CD4-positive, CD25-positive, alpha-beta regulatory T cell (primary cell): ENCODE results near the gene STAM. TPM values are rescaled to one million over a fixed set of nuclear protein-coding genes. Genes with fewer than 3 reads are reported as not detected.
A peak's percentile ranks its signal among the peaks of the same experiment; 100 is the strongest.

Experiments used
- ATAC-seq, 2 donors: fragments of 150-1000 bp; cut with Tn5 transposase; one replicate each; pipeline ENCODE4 v1.10.0; 2021; ENCODE audit warnings: low read depth in 2 of 2, moderate number of reproducible peaks in 2 of 2, moderate library complexity in 1 of 2
- DNase-seq, 3 donors: peaks; one replicate each; pipeline versions ENCODE4 v3.0.0 to v3.0.0-alpha.2; 2012 to 2022; ENCODE audit warnings: mixed read lengths in 1 of 3
- H3K27ac ChIP-seq: one replicate; pipeline ENCODE4 v1.7.0; 2013; ENCODE audit warnings: mild to moderate bottlenecking, low read length; ENCODE audit not compliant: insufficient read depth, poor library complexity, severe bottlenecking
- H3K27me3 ChIP-seq: one replicate; pipeline ENCODE4 v1.7.0; 2013; ENCODE audit warnings: low read length; ENCODE audit not compliant: control insufficient read depth, insufficient read depth
- H3K36me3 ChIP-seq: one replicate; pipeline ENCODE4 v1.7.0; 2013; ENCODE audit warnings: mild to moderate bottlenecking, low read length, moderate library complexity; ENCODE audit not compliant: control insufficient read depth, insufficient read depth
- H3K4me1 ChIP-seq: 2 replicates; pipeline ENCODE4 v1.7.0; 2013; ENCODE audit warnings: mild to moderate bottlenecking, low read length; ENCODE audit not compliant: insufficient read depth, control insufficient read depth, poor library complexity, severe bottlenecking
- H3K4me3 ChIP-seq: one replicate; pipeline ENCODE4 v1.7.0; 2013; ENCODE audit warnings: low read depth, mild to moderate bottlenecking, low read length, moderate library complexity
- H3K9me3 ChIP-seq, 2 experiments: 1 replicate in 1 of 2; 2 replicates in 1 of 2; pipeline ENCODE4 v1.7.0; 2013; ENCODE audit warnings: low read length in 2 of 2, mild to moderate bottlenecking in 1 of 2, moderate library complexity in 1 of 2; ENCODE audit not compliant: control insufficient read depth in 2 of 2
- H3K27ac Mint-ChIP-seq, 3 donors: one replicate each; pipeline ENCODE4 v1.8.0; 2020 to 2022; ENCODE audit warnings: mild to moderate bottlenecking in 3 of 3, mixed read lengths in 3 of 3, moderate library complexity in 2 of 3
- H3K27me3 Mint-ChIP-seq: one replicate; pipeline ENCODE4 v1.8.0; 2022; ENCODE audit warnings: mild to moderate bottlenecking, mixed read lengths
- H3K36me3 Mint-ChIP-seq: one replicate; pipeline ENCODE4 v1.8.0; 2020; ENCODE audit warnings: mixed read lengths
- H3K4me1 Mint-ChIP-seq, 4 donors: one replicate each; pipeline ENCODE4 v1.8.0; 2020 to 2022; ENCODE audit warnings: mixed read lengths in 4 of 4, mild to moderate bottlenecking in 1 of 4
- H3K4me3 Mint-ChIP-seq, 4 donors: one replicate each; pipeline ENCODE4 v1.8.0; 2020 to 2022; ENCODE audit warnings: mild to moderate bottlenecking in 4 of 4, mixed read lengths in 4 of 4, moderate library complexity in 3 of 4
- H3K9me3 Mint-ChIP-seq, 7 donors: one replicate each; pipeline ENCODE4 v1.8.0; 2020 to 2022; ENCODE audit warnings: mixed read lengths in 7 of 7, mild to moderate bottlenecking in 3 of 7, moderate library complexity in 2 of 7
- polyA plus RNA-seq, 4 donors: library from polyadenylated mRNA; unstranded; fragments of 300-500 nt; fragmentation: Illumina TruSeq; gene quantifications; one replicate each; pipeline ENCODE4 v1.2.3, GENCODE V29; 2021
- total RNA-seq: library from RNA; stranded (reverse); gene quantifications from one replicate; pipeline ENCODE4 v1.2.3, GENCODE V29; 2022

Gene STAM
- total and polyA plus RNA-seq, 5 donors from 2014 or later, result 48.0 to 154 (median 69.6) TPM

GRCh38 chr10:17655567-17656146 is 11.7 kb downstream of the STAM start:
- H3K4me1 Mint-ChIP-seq, result peaks cover 54 to 93% (median 67%) of the 10 kb centered on the region in 4 donors
- Histone ChIP-seq H3K27ac (peak overlapping the region; percentile 97), H3K4me3 (peak overlapping the region; percentile 88), H3K9me3 (peaks cover 7 to 11% of the 10 kb centered on the region in 2 experiments), H3K4me1 (peaks cover 70% of the 10 kb centered on the region), H3K36me3 (peaks cover 8% of the 10 kb centered on the region), H3K27me3 (no peaks in the 10 kb centered on the region)
- peaks cover 0 to 7% (median 1%) of the 10 kb centered on the region in 7 donors for H3K9me3 Mint-ChIP-seq
- peaks cover 47% of the 10 kb centered on the region for H3K36me3 Mint-ChIP-seq
- H3K27ac Mint-ChIP-seq, result peak overlapping the region; percentile 75 to 99 (median 92)
- ATAC-seq (peak; percentile 72 to 74), DNase-seq (peak; percentile 33 to 77 (median 73))
- peak overlapping the region; percentile 84 to 94 (median 87) for H3K4me3 Mint-ChIP-seq
- H3K27me3 Mint-ChIP-seq, result no peaks in the 10 kb centered on the region

DNA sequence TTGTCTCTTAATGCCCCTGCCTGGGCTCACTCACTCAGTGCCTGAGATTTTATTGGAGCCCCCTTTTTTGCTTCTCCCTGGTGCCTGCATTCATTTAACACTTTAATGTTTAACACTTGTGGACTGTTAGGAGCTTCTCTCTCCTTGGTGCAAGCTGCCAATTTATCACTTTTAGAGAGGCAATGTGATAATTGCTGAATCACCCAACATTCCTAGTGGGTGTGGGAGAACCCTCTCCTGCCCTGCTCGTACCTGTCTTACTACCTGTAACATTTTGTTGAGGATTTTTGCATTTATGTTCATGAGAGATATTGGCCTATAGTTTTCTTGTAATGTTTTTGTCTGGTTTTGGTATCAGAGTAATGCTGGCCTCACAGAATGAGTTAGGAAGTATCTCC is 13.2 kb downstream of the STAM start:
- no peaks in the 10 kb centered on the region for H3K27me3 Mint-ChIP-seq
- Histone ChIP-seq H3K36me3 (peaks cover 16% of the 10 kb centered on the region), H3K27me3 (no peaks in the 10 kb centered on the region), H3K4me3 (peak overlapping the region; percentile 88), H3K27ac (peak overlapping the region; percentile 97), H3K9me3 (peaks cover 7 to 11% of the 10 kb centered on the region in 2 experiments), H3K4me1 (peaks cover 70% of the 10 kb centered on the region)
- DNase-seq, result no peak
- peaks cover 55 to 94% (median 68%) of the 10 kb centered on the region in 4 donors for H3K4me1 Mint-ChIP-seq
- H3K9me3 Mint-ChIP-seq, result peaks cover 0 to 7% (median 1%) of the 10 kb centered on the region in 7 donors
- ATAC-seq, result no peak
- peak overlapping the region; percentile 84 to 94 (median 87) for H3K4me3 Mint-ChIP-seq
- H3K27ac Mint-ChIP-seq, result peak overlapping the region; percentile 75 to 99 (median 92)
- H3K36me3 Mint-ChIP-seq, result peaks cover 50% of the 10 kb centered on the region

DNA sequence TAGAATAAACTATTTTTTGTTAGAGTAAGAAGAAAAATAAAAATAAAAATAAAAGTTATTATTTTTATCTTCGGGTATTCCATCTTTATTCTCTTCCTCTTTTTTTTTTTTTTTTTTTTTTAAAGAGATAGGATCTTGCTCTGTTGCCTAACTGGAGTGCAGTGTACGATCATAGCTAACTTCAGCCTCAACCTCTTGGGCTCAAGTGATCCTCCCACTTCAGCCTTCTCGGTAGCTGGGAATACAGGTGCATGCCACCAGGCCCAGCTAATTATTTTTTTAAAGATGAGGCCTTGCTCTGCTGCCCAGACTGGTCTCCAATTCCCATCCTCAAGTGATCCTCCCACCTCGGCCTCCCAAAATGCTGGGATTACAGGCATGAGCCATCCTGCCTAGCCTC is 15.4 kb downstream of the STAM start:
- no peaks in the 10 kb centered on the region for H3K9me3 ChIP-seq
- peak overlapping the region; percentile 97 for H3K27ac ChIP-seq
- H3K27me3 ChIP-seq, result no peaks in the 10 kb centered on the region
- no peak for ATAC-seq
- DNase-seq, result no peak
- H3K27ac Mint-ChIP-seq, result peak overlapping the region; percentile 79 to 86 (median 86)
- peaks cover 51% of the 10 kb centered on the region for H3K36me3 Mint-ChIP-seq
- H3K4me1 ChIP-seq, result peaks cover 82% of the 10 kb centered on the region
- H3K4me1 Mint-ChIP-seq, result peaks cover 61 to 90% (median 71%) of the 10 kb centered on the region in 4 donors
- H3K4me3 ChIP-seq, result peak overlapping the region; percentile 88
- H3K27me3 Mint-ChIP-seq, result no peaks in the 10 kb centered on the region
- H3K36me3 ChIP-seq, result peaks cover 10% of the 10 kb centered on the region
- H3K4me3 Mint-ChIP-seq, result peak overlapping the region; percentile 75 to 81 (median 76)
- H3K9me3 Mint-ChIP-seq, result peaks cover 0 to 2% (median 0%) of the 10 kb centered on the region in 7 donors

DNA sequence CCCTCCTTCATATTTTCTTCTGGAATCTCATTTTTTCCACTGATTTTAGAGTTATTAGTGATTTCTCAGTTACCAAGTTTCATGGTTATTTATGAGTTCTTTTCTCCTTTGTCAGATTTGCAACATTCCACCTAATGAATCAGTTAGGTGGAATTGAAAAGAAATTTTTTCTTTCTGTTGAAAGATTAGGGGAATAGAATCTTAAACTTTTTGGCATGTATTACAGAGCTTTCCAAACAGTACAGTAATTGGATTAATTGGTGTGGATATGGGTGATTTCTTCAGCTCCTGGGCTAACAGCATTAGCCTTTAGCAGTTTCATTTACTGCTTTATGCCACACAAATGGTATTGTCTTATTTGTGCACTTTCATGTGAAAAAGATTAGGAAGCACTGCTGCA is 17.0 kb downstream of the STAM start:
- Mint-ChIP-seq H3K36me3 (peaks cover 49% of the 10 kb centered on the region), H3K27ac (peak overlapping the region; percentile 72 to 89 (median 74)), H3K4me1 (peaks cover 51 to 87% (median 67%) of the 10 kb centered on the region in 4 donors), H3K27me3 (no peaks in the 10 kb centered on the region), H3K9me3 (peaks cover 0 to 2% (median 0%) of the 10 kb centered on the region in 7 donors), H3K4me3 (peak overlapping the region; percentile 71 to 87 (median 82))
- DNase-seq (no peak), ATAC-seq (no peak)
- Histone ChIP-seq H3K36me3 (peaks cover 10% of the 10 kb centered on the region), H3K27me3 (no peaks in the 10 kb centered on the region), H3K27ac (peak overlapping the region; percentile 97), H3K4me3 (peak overlapping the region; percentile 88), H3K9me3 (no peaks in the 10 kb centered on the region), H3K4me1 (peaks cover 88% of the 10 kb centered on the region)

DNA sequence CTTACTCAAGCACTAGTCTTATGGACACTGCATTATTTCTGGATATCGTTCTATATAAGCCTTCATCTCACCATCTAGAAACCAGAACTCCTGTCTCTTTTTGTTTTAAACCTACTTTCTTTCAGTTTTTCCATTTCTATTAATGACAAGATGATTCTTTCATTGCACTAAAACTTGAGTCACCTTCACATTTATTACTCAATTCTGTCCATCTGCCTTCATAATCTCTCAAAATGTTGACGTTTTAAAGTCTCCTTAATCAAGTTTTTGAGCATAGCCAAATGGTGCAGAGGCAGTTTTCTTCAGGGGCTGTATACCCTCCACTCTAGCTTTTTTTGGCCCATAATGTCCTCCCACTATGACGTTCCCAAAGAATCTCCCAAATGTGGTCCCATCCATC is 17.6 kb downstream of the STAM start:
- Mint-ChIP-seq H3K27ac (peak overlapping the region; percentile 72 to 89 (median 88)), H3K27me3 (no peaks in the 10 kb centered on the region), H3K4me3 (peak overlapping the region; percentile 71 to 87 (median 82)), H3K4me1 (peaks cover 50 to 88% (median 65%) of the 10 kb centered on the region in 4 donors), H3K9me3 (peaks cover 0 to 2% (median 0%) of the 10 kb centered on the region in 7 donors), H3K36me3 (peaks cover 46% of the 10 kb centered on the region)
- no peak for DNase-seq
- H3K4me3 ChIP-seq, result peak overlapping the region; percentile 88
- ATAC-seq, result no peak
- no peaks in the 10 kb centered on the region for H3K9me3 ChIP-seq
- peaks cover 89% of the 10 kb centered on the region for H3K4me1 ChIP-seq
- H3K36me3 ChIP-seq, result peaks cover 10% of the 10 kb centered on the region
- peak overlapping the region; percentile 97 for H3K27ac ChIP-seq
- no peaks in the 10 kb centered on the region for H3K27me3 ChIP-seq

DNA sequence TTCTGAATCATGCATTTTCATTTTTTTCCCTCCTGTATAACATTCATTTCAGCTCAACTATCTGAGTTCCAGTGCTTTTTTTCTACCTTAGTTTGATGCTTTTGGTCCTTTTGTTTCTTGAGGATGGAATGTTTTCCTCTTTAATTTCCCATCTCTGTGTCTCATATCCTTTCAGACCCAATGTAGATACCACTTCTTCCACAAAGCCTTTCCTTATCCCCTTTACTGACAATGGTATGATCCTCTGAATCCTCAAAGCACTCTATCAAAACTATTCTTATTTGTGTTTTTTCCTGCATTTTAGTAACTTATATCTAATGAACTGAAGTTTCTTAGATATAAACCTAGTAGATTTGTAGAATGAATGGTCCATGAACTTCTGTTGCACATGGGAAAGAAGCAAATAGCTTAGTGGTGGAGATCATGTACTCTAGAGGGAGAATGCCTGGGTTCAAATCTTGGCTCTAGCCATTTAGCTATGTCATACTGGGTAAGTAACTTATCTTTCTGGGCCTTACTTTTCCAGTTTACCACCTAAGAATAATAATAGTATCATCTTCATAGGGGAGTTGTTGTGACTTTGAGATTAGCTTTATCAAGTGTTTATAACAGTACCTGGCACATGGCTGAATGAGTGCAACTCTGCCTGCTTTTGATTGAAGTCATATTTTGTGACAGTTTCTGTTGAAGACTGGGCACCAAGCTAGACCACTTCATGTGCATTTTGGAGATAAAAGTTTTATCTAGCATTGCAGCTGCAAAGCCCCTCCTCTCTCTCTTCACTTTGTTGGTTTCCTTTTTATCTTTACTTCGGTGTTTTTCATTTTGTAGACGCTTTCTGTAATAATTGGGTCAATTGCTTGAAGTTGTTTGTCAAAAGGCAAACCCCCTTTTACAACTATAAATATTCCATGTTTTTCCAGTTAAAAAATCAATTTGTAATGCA is 18.5 kb downstream of the STAM start:
- H3K4me1 Mint-ChIP-seq, result peaks cover 52 to 88% (median 64%) of the 10 kb centered on the region in 4 donors
- Histone ChIP-seq H3K4me3 (peak overlapping the region; percentile 88), H3K4me1 (peaks cover 90% of the 10 kb centered on the region), H3K27ac (peak overlapping the region; percentile 97), H3K27me3 (no peaks in the 10 kb centered on the region), H3K36me3 (peaks cover 14% of the 10 kb centered on the region), H3K9me3 (no peaks in the 10 kb centered on the region)
- H3K27ac Mint-ChIP-seq, result peak overlapping the region; percentile 72 to 89 (median 88)
- ATAC-seq (peak in 1 of 2 donors; percentile 38), DNase-seq (peak in 2 of 3 donors; percentile 38 to 55)
- peak overlapping the region; percentile 71 to 87 (median 82) for H3K4me3 Mint-ChIP-seq
- H3K27me3 Mint-ChIP-seq, result no peaks in the 10 kb centered on the region
- peaks cover 0 to 2% (median 0%) of the 10 kb centered on the region in 7 donors for H3K9me3 Mint-ChIP-seq
- peaks cover 43% of the 10 kb centered on the region for H3K36me3 Mint-ChIP-seq

- Mint-ChIP-seq H3K27me3 (no peaks in the 10 kb centered on the region), H3K4me1 (peaks cover 52 to 88% (median 65%) of the 10 kb centered on the region in 4 donors)
Measured at GRCh38 chr10:17663450-17663849, 19.5 kb downstream of the STAM start.

More at GRCh38 chr10:17663450-17663849, 19.5 kb downstream of the STAM start:
- Histone ChIP-seq H3K4me1 (peaks cover 94% of the 10 kb centered on the region), H3K9me3 (no peaks in the 10 kb centered on the region), H3K4me3 (peak overlapping the region; percentile 88), H3K36me3 (peaks cover 14% of the 10 kb centered on the region), H3K27ac (peak overlapping the region; percentile 97), H3K27me3 (no peaks in the 10 kb centered on the region)
- ATAC-seq (no peak), DNase-seq (no peak)
- peaks cover 0 to 2% (median 0%) of the 10 kb centered on the region in 7 donors for H3K9me3 Mint-ChIP-seq
- H3K4me3 Mint-ChIP-seq, result peak overlapping the region; percentile 81 to 95 (median 86)
- H3K36me3 Mint-ChIP-seq, result peaks cover 41% of the 10 kb centered on the region
- peak overlapping the region; percentile 72 to 94 (median 94) for H3K27ac Mint-ChIP-seq
